Esophagus muscularis mucosa (tissue), 4 donors: Measurements from ENCODE around the gene EIF3L. TPM values are rescaled to one million over a fixed set of nuclear protein-coding genes. Genes with fewer than 3 reads are reported as not detected.

Experiments used
- DNase-seq: peaks from one replicate; pipeline ENCODE4 v3.0.0-alpha.2; 2017; ENCODE audit errors: extremely low spot score
- H3K27ac ChIP-seq, 4 donors: fragments of 200-600 bp; sonication (generic); replicated peaks in 1 of 4; 1 replicate in 3 of 4; 2 replicates in 1 of 4; pipeline ENCODE4 v1.5.1; 2016 to 2019; ENCODE audit warnings: mild to moderate bottlenecking in 1 of 4
- H3K27me3 ChIP-seq, 4 donors: fragments of 200-600 bp; sonication (generic); one replicate each; pipeline versions ENCODE4 v1.5.1 to v1.6.0; 2016 to 2019
- H3K36me3 ChIP-seq, 4 donors: fragments of 200-600 bp; sonication (generic); one replicate each; pipeline ENCODE4 v1.5.1; 2016 to 2019
- H3K4me1 ChIP-seq, 4 donors: fragments of 200-600 bp; sonication (generic); one replicate each; pipeline ENCODE4 v1.5.1; 2016 to 2019
- H3K4me3 ChIP-seq, 4 donors: fragments of 200-600 bp; sonication (generic); 1 replicate in 2 of 4; 2 replicates in 2 of 4; pipeline ENCODE4 v1.5.1; 2016 to 2019; ENCODE audit warnings: mild to moderate bottlenecking in 4 of 4, moderate library complexity in 1 of 4
- H3K9me3 ChIP-seq, 4 donors: fragments of 200-600 bp; sonication (generic); 1 replicate in 3 of 4; 2 replicates in 1 of 4; pipeline ENCODE4 v1.5.1; 2016 to 2019
- CTCF ChIP-seq, 3 experiments: fragments of 200-600 bp in 2 of 3; fragments of 450-650 bp in 1 of 3; sonication (generic) in 2 of 3; IDR thresholded peaks; one replicate each; pipeline ENCODE4 v1.5.1; 2017 to 2019; ENCODE audit warnings: antibody characterized with exemption in 3 of 3, mild to moderate bottlenecking in 2 of 3, moderate library complexity in 1 of 3
- EP300 ChIP-seq: sonication (generic); formaldehyde crosslinking; IDR thresholded peaks from one replicate; pipeline ENCODE4 v1.6.1; 2017; ENCODE audit warnings: antibody characterized with exemption
- POLR2A ChIP-seq: fragments of 450-650 bp; IDR thresholded peaks from one replicate; pipeline ENCODE4 v1.6.1; 2017; ENCODE audit warnings: antibody characterized with exemption, moderate library complexity, mild to moderate bottlenecking, low read depth
- POLR2AphosphoS5 ChIP-seq, 2 donors: sonication (generic); formaldehyde crosslinking; IDR thresholded peaks; one replicate each; pipeline ENCODE4 v1.6.1; 2017; ENCODE audit warnings: antibody characterized with exemption in 2 of 2
- WGBS: methylation state at CpG from one replicate; pipeline ENCODE4 v1.1.5; 2018; 5-methylcytosine and 5-hydroxymethylcytosine counted together
- intact Hi-C: fragments of 100-400 bp; cut with DNase I; formaldehyde crosslinking; loops from one replicate; pipeline ENCODE4 v1.15.1; 2023
- total RNA-seq, 4 donors: library from RNA; depleted of rRNA; stranded (reverse); fragments of >200 nt; gene quantifications; one replicate each; pipeline versions ENCODE4 v1.1.0 to v1.2.1, GENCODE V29; 2016

Gene EIF3L
- total RNA-seq, 4 donors from 2014 or later, result 348 to 494 (median 425) TPM

- no peaks in the 10 kb centered on the region for H3K27me3 ChIP-seq
- peak overlapping the region in 1 of 4 donors; percentile 93 for H3K27ac ChIP-seq
- H3K4me1 ChIP-seq, result peaks cover 15 to 29% (median 26%) of the 10 kb centered on the region in 4 donors
- intact Hi-C loops, result no loop called here
- TF ChIP-seq POLR2AphosphoS5 (IDR thresholded peaks at IDR 0.05) (no peak), POLR2A (no peak), CTCF (IDR thresholded peaks at IDR 0.05) (no peak), EP300 (no peak)
- WGBS, result 81% methylated on average over 10 of the region's 10 CpGs
- no peak overlapping the region for H3K4me3 ChIP-seq
- H3K36me3 ChIP-seq, result peaks cover 20 to 32% (median 28%) of the 10 kb centered on the region in 4 donors
- H3K9me3 ChIP-seq, result no peaks in the 10 kb centered on the region
- DNase-seq, result no peak
Measured at GRCh38 chr22:37842015-37842793, 7.0 kb upstream of the EIF3L start.

- TF ChIP-seq POLR2AphosphoS5 (IDR thresholded peaks at IDR 0.05) (no peak), POLR2A (no peak), CTCF (IDR thresholded peaks at IDR 0.05) (no peak), EP300 (no peak)
- no peaks in the 10 kb centered on the region for H3K27me3 ChIP-seq
- H3K4me1 ChIP-seq, result peaks cover 21 to 36% (median 33%) of the 10 kb centered on the region in 4 donors
- H3K27ac ChIP-seq, result peak overlapping the region; percentile 85 to 93 (median 90)
- H3K4me3 ChIP-seq, result peak overlapping the region; percentile 81 to 91 (median 88)
- no peaks in the 10 kb centered on the region for H3K9me3 ChIP-seq
- peak; percentile 93 for DNase-seq
- intact Hi-C loops, result no loop called here
- 0% methylated on average over 21 of the region's 46 CpGs for WGBS
- H3K36me3 ChIP-seq, result peaks cover 6 to 16% (median 14%) of the 10 kb centered on the region in 4 donors
Measured at GRCh38 chr22:37843741-37844089, 5.5 kb upstream of the EIF3L start.

- peak overlapping the region; percentile 81 to 91 (median 88) for H3K4me3 ChIP-seq
- DNase-seq, result no peak
- H3K9me3 ChIP-seq, result no peaks in the 10 kb centered on the region
- TF ChIP-seq CTCF (IDR thresholded peaks at IDR 0.05), result no peak
- no peak for TF ChIP-seq POLR2A
- TF ChIP-seq POLR2AphosphoS5 (IDR thresholded peaks at IDR 0.05), result no peak
- TF ChIP-seq EP300, result no peak
- peak overlapping the region; percentile 85 to 93 (median 90) for H3K27ac ChIP-seq
- peaks cover 0 to 4% (median 2%) of the 10 kb centered on the region in 4 donors for H3K36me3 ChIP-seq
- WGBS, result 88% methylated on average over 6 of the region's 6 CpGs
- peaks cover 23 to 40% (median 39%) of the 10 kb centered on the region in 4 donors for H3K4me1 ChIP-seq
- no peaks in the 10 kb centered on the region for H3K27me3 ChIP-seq
- intact Hi-C loops, result no loop called here
Measured at GRCh38 chr22:37844904-37845329, 4.3 kb upstream of the EIF3L start.

GRCh38 chr22:37846433-37846832 lies 2.8 kb upstream of the EIF3L start:
- DNase-seq, result no peak
- H3K27ac ChIP-seq, result no peak overlapping the region
- WGBS, result 91% methylated on average over 2 of the region's 2 CpGs
- H3K4me3 ChIP-seq, result no peak overlapping the region
- no peak for TF ChIP-seq POLR2AphosphoS5 (IDR thresholded peaks at IDR 0.05)
- intact Hi-C loops, result no loop called here
- no peaks in the 10 kb centered on the region for H3K27me3 ChIP-seq
- H3K4me1 ChIP-seq, result peaks cover 36 to 52% (median 50%) of the 10 kb centered on the region in 4 donors
- H3K9me3 ChIP-seq, result no peaks in the 10 kb centered on the region
- peaks cover 0 to 6% (median 3%) of the 10 kb centered on the region in 4 donors for H3K36me3 ChIP-seq

- H3K27ac ChIP-seq, result peak overlapping the region; percentile 90 to 92 (median 91)
- no peak for TF ChIP-seq EP300
- no peak for TF ChIP-seq CTCF (IDR thresholded peaks at IDR 0.05)
- TF ChIP-seq POLR2A, result no peak
- no peak for TF ChIP-seq POLR2AphosphoS5 (IDR thresholded peaks at IDR 0.05)
- H3K27me3 ChIP-seq, result no peaks in the 10 kb centered on the region
- H3K4me3 ChIP-seq, result peak overlapping the region; percentile 82 to 96 (median 88)
- no peak for DNase-seq
- no peaks in the 10 kb centered on the region for H3K9me3 ChIP-seq
- peaks cover 20 to 39% (median 37%) of the 10 kb centered on the region in 4 donors for H3K4me1 ChIP-seq
- intact Hi-C loops, result no loop called here
- WGBS, result 37% methylated on average over 27 of the region's 27 CpGs
- H3K36me3 ChIP-seq, result peaks cover 3 to 29% (median 23%) of the 10 kb centered on the region in 4 donors
Measured at GRCh38 chr22:37848587-37849088, 581 bp upstream of the EIF3L start.
